HG03066 (cell line): ENCODE measurements around the gene GNAI3.

Experiments
- ATAC-seq: cut with Tn5 transposase; IDR thresholded peaks from one replicate; pipeline ENCODE4 v1.9.1; 2021; ENCODE audit warnings: low read depth; ENCODE audit not compliant: unreplicated experiment

The GNAI3 gene

GRCh38 chr1:109634771-109635750, 86.6 kb downstream of the GNAI3 start:
- ATAC-seq = no peak

- no peak for ATAC-seq
These were observed 87.4 kb downstream of the GNAI3 start for GRCh38 chr1:109635862-109636200.

- no peak for ATAC-seq
These were observed 88.0 kb downstream of the GNAI3 start for GRCh38 chr1:109636201-109636952.

- ATAC-seq = no peak
These were observed 89.0 kb downstream of the GNAI3 start for GRCh38 chr1:109637446-109637845.

- ATAC-seq = no peak
These were observed 90.8 kb downstream of the GNAI3 start for GRCh38 chr1:109639063-109639840.

GRCh38 chr1:109639841-109640184, 91.4 kb downstream of the GNAI3 start:
- no peak for ATAC-seq

GRCh38 chr1:109640285-109640865, 92.0 kb downstream of the GNAI3 start:
- ATAC-seq = peak; percentile 57

GRCh38 chr1:109641078-109641740, 92.8 kb downstream of the GNAI3 start:
- no peak for ATAC-seq

GRCh38 chr1:109641861-109642260, 93.4 kb downstream of the GNAI3 start:
- ATAC-seq = no peak

- ATAC-seq = no peak
These were observed 94.2 kb downstream of the GNAI3 start for GRCh38 chr1:109642626-109643025.

GRCh38 chr1:109643385-109644230, 95.2 kb downstream of the GNAI3 start:
- peak; percentile 75 for ATAC-seq

GRCh38 chr1:109644670-109645069, 96.3 kb downstream of the GNAI3 start:
- ATAC-seq = no peak

GRCh38 chr1:109649491-109649914, 101.1 kb downstream of the GNAI3 start:
- ATAC-seq = no peak

- ATAC-seq = no peak
These were observed 102.2 kb downstream of the GNAI3 start for GRCh38 chr1:109650609-109651008.

- no peak for ATAC-seq
These were observed 104.0 kb downstream of the GNAI3 start for GRCh38 chr1:109652402-109652801.

GRCh38 chr1:109653306-109653705, 104.9 kb downstream of the GNAI3 start:
- ATAC-seq = no peak

GRCh38 chr1:109654519-109654918, 106.1 kb downstream of the GNAI3 start:
- ATAC-seq = no peak

GRCh38 chr1:109655615-109656519, 107.5 kb downstream of the GNAI3 start, which contains the start of gene GSTM4:
GSTM4 (plus strand) TSS chr1:109656099; CDS start chr1:109656390, 291 bp downstream.
- ATAC-seq = peak; percentile 93
